IPS DF 19.7 (cell line): ENCODE data around the gene RCE1.
A peak's percentile ranks its signal among the peaks of the same experiment; 100 is the strongest.

Source experiments
- DNase-seq: peaks from one replicate; pipeline ENCODE4 v3.0.0-alpha.2; 2013; ENCODE audit warnings: low read depth, low spot score

The RCE1 gene

DNA sequence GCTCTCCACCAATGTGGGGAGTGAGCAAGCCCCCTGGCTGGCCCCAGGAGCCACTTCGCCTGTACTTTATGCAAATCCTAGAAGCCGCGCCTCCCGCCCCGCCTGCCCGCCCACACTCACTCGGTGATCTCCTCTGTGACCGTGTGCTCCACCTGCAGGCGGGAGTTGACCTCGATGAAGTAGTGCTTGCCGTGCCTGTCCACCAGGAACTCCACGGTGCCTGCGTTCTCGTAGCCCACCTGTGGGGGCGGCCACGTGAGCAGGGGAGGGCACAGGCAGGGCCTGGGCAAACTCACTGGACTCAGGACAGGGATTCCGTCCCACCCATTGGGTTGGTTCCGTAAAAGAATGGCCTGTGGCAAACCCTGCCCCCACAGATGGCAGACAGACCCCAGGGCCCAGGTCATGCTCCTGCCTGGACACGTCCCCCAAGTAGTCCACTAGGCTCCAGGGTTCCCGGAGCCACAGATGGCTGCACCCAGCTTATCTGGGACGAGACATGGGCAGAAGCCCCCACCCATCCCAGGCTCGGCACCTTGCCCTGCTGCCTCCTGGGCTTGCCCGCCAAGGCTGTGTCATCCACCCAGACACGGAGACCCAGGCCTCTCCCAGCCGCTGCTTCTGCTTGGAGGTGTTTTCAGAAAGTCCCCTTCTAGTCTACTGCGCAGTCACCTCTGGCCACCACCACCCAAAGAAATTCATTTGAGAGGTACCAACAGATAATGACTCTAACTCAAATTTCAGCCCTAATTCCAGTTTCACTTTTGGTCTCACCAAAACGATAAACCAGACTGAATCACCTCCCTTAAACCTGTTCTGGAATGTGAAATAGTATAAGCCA is 25.7 kb downstream of the RCE1 start:
- peak; percentile 68 for DNase-seq

DNA sequence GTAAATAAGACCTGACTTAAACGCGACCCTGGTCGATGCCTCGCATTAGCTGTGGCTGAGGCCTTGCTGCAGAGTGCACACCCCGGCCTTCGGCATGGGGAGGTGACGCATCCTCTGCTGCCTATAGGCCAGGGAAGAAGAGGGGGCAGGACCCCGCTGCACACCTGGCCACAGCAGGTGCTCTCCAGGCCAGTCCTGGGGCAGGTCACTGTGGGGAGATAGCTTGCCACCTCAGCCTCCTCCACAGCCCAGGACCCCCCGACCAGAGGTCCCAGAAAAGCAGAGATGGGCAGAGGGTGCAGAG is 26.3 kb downstream of the RCE1 start:
- DNase-seq, result no peak

DNA sequence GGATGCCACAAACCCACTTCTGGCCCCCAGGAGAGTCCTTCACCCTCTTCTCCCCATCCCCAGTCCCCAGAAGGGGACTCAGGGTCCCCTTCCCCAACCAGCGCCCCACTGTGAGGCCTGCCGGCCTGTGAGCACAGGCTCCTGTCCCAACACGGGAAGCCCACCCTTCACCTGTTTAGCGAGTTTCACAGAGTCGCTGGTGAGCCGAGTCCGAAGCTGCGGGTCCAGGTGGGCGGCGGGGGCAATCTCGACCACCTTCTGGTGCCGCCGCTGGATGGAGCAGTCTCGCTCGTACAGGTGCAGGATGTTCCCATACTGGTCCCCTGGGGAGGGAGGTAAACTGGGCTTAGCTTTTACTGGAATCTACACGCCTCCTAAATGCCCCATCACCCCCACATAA is 26.9 kb downstream of the RCE1 start:
- DNase-seq, result no peak

DNA sequence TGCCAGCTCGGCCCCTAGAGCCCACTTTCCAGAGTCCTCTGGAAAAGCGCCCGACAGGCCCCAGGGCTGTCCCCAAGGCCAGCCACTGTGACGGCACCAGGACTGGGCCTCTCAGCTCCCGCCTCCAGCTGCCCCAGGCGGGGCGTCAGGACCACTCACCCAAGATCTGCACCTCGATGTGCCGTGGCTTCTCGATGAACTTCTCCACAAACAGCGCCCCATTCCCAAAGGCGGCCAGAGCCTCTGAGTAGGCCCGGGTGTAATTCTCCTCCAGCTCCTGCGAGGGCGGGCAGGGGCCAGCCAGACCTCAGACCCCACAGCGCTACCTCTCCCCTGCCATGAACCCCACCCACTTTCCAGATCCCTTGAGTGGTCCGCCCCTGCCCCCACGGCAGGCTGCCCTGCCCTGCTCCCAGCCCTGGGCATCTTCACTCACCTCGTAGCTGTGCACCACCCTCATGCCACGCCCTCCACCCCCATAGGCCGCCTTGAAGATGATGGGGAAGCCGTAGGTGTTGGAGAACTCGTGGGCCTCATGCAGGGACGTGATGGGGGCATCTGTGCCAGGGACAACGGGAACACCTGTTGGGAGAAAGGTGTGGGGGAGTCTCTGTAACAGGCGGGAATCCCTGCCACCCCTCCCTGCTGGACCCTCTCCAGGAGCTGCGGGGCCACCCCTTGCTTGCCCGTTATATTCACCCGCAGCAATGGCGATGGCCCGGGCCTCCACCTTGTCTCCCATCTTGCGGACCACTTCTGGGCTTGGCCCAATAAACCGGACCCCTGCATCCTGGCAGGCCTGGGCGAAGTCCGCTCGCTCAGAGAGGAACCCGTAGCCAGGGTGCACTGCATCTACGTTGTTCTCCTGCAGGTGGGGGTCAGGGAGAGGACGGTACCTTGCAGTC is 27.6 kb downstream of the RCE1 start:
- no peak for DNase-seq

DNA sequence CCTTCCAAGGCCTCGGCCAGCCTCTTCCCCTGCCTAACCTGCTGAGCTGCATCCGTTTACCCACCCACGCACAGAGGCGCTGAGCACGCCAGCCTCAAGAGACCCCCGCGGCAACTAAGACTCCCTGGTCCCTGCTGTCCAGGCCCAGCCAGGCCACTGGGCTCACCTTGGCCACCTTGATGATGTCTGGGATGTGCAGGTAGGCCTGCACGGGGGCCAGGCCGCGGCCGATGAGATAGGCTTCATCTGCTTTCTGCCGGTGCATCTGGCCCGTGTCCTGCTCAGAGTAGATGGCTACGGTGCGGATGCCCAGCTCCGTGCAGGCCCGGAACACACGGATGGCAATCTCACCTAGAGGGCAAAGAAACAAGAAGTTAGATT is 28.3 kb downstream of the RCE1 start:
- no peak for DNase-seq

DNA sequence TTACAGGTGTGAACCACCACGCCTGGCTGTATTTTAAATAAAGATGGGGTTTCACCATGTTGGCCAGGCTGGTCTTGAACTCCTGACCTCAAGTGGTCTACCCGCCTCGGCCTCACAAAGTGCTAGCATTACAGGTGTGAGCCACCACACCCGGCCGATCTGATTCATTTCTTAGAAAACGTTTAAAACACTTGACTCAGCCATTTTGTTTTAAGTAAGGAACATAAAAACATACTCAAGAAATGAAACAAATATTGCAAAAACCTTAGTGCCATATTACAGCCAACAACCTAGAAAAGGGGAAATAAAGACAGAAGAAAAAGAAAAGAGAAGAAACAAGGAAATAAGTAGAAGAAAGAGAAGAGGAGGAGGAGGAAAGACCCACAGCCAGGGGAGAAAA is 31.0 kb downstream of the RCE1 start:
- no peak for DNase-seq

DNA sequence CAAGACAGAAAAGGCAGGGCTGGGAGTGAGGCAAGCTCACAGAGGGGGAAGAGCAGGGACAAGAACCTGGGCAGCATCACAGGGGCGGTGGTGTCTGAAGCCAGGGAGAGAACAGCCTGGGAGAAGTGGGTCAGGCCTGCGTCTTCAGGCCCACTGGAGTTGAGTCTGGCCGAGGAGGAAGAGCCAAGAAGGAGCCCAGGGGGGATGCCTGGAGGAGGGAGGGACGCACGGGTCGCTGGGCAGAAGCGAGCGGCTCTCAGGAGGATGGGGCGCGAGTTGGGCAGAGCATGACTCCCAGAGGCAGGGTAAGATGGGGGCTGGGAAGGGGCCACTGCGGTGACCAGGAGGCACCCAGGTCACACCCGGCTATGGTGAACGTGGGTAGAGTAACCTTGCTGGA is 32.1 kb downstream of the RCE1 start:
- no peak for DNase-seq

DNA sequence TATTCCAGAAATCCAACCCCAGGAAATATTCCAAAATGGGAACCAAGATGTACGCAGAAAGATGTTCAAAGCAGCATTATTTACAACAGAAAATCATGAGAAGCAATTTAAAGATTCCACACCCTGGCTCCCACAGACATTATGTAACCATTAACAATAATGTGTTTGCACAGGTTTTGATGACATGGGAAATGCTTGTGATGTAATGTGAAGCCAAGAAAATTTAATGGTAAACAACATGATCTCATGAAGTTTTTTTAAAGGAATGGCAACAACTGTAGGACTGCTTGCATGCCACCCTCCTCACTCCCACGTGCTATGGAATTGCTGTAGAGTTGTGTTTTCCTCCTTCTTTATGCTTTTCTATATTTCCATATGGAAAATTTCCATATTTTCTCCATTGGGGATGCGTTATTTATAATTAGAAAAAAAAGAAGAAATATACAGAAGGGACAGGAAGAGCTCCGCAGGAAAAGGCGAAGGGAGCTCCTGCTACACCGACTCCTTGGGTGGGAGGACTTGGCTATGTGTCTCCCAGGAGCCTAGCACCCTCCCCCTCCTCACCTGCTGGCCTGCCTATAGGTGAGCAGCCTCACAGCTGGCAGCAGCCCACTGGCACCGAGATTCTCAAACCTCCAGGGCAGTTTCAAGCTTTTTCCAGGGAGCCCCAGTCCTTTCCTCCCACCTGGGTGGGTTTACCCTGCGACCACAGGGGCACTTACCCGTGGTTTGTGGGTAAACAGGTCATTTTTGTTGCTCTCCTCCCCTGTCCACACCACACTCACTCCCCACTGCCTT is 34.5 kb downstream of the RCE1 start:
- no peak for DNase-seq

DNA sequence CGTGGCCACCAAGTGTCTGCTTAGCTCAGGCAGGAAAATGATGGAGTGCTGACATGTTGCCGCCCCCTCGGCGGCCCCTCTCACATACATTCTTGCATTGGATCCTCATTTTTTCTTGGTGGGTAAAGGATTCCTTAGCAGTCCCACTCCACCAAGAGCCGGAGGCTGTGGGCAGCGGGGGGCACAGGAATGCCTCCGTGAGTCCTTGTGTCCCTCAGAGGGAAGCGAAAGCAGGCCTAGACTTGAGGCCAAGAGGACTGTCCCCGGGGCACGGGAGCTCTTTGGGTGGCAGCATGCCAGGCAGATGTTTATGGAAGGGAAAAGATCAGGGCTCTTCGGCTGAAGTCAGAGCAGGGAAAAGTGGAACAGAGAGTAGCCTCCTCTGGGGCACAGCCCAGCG is 35.2 kb downstream of the RCE1 start:
- DNase-seq, result no peak

DNA sequence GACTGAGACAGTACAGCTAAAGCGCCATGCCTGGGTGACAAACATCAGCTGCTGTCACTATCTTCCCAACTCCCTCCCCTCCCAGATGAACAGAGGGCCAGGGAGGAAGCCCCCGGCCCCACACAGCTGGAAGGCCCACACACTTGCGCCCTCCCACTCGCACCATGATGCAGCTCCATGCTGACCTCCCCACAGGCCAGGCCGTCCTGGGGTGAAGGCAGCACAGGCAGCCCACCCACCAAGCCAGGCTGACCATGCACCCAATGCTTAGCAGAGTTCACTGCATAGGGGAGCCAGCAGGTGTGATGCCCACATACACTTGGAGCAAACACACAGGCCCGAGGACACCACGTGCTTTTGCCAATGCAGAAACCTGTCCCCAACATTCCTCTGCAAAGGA is 35.8 kb downstream of the RCE1 start:
- DNase-seq, result no peak

DNA sequence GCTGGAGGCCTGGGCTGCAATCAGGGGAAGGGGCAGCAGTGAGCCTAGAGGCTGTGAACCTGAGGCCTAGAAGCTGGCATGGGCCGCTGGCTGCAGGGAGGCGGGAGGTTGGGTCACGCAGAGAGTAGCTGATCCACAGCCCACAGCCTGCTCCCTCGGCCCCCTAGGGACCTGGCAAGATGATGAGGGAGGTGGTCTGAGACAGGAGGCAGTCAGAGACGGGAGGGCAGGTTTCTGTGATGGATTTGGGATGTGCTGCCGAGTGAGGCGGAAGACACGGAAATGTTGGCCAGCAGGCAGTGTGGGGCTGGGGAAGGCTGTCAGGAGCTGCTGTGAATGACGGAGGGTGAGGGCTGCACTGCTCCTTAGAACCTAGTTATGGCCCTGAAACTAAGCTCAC is 36.3 kb downstream of the RCE1 start:
- DNase-seq, result no peak

DNA sequence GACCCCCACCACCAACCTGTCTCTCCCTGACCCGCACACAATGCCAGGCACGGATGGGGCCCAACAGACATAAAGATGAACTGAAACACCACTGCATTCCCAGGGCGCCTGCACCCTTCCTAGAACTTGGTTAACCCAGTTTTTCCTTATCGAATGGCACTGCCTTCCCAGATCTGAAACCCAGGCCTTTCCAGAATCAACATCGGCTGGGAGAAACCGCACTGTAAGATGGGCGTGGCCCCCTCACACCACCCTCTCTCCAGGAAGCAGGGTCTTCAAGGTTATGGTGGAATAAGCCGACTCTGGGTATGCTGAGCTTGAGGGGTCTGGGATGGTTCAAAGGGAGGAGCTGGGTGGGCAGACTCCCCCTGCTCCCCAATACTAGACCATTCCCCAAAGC is 36.8 kb downstream of the RCE1 start:
- DNase-seq, result no peak

DNA sequence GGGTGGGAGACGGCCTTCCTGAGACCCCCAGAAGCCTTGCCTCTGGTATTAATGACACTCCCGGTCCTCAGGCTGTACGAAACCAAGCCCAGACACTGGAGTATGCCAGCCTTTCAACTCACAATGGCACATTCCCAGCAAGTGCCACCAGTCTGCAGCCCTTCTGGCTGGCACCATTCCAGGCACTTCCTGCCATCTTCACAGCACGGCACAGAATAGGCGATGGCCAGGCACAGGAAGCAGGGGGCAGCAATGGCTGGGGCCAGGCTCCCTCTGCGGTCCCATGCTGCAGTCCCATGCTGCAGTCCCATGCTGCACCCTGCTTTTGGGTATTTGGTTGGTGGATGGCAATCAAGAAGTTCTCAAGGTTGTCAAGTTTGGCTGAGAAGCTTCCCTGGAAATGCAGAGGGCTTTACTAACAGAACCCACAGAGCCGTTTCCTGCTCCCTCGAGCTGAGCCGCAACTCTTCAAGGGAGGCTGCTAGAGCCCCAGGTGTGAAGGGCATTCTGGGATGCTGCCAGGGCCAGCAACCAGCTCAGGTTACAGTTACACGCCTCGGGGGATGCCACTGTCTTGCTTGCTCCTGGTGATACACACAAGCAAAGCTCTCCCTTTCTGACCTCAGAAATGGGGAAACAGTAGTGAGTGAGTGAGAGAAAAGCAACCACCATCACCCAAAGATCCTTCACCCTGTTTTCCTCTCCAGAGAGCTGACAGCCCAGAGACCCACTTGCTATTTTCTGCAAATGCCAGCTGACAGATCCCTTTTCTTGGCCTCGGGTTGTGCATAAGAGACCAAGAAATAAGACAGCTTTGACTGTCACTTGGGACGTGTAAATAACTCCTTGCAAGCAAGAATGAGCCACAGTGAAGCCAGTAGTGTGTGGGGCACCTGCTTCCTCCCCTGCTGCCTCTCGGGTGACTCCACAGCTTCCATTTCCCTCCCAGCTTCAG is 37.5 kb downstream of the RCE1 start:
- no peak for DNase-seq

DNA sequence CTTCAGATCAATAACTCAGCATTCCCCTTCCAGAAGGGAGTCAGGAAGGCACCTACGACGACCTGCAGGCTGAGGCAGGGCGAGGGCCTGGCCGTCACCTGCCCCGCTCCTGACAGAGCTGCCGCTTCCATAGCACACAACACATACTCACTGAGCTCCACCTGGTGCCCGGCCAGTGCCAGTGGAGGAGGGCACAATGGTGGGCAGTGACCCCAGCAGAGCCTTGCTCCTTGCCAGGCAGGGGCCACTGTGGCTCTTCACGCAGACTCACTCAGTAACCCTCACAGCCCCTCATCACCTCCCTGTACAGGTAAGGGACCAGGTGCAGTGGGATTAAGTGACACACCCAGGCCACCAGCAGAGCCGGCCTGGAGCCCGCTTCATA is 38.2 kb downstream of the RCE1 start:
- no peak for DNase-seq

DNA sequence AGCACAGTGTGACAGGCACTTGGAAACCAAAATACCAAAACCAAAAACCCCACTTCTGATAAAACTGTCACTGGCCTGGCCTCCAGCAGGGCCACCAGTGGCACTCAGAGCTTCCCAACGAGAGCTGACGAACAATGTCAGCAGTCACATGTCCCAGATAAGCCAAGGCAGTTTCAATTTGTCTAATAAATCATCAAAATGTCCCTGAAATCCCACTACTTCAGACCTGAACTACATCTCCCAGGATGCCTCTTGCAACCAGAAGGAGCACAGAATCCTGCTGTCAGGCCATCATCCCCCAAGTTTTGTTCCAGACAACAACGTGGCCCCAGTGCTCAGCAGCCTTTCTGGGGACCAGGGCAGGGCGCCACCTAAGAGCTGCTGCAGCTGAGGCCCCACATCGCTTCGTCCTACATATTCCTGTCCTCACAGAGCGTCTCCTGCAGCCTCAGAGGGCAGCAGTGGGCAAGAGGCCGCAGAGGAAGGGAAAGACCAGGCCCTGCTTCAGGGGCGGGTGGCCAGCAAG is 38.7 kb downstream of the RCE1 start:
- no peak for DNase-seq

DNA sequence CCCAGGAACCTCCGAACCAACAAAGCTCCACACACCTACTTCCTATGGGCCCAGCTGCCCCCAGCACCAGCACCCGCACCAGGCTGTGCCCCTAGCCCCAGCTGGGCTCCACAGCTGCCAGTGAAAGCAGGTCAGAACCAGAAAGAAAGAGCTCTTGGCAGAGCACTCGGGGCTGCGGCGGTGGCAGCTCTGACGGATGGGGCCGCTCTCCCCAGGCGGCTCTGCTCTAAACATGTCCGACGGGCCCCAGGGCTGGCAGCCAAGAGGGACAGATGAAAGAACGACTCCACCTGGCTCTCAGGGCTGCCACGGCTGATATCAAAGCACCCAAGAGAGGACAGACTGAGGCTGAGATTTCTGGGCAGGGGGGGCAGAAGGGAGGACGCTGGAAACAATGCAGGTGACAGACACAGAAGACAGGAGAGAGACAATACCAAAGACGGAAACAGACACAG is 39.3 kb downstream of the RCE1 start:
- no peak for DNase-seq

DNA sequence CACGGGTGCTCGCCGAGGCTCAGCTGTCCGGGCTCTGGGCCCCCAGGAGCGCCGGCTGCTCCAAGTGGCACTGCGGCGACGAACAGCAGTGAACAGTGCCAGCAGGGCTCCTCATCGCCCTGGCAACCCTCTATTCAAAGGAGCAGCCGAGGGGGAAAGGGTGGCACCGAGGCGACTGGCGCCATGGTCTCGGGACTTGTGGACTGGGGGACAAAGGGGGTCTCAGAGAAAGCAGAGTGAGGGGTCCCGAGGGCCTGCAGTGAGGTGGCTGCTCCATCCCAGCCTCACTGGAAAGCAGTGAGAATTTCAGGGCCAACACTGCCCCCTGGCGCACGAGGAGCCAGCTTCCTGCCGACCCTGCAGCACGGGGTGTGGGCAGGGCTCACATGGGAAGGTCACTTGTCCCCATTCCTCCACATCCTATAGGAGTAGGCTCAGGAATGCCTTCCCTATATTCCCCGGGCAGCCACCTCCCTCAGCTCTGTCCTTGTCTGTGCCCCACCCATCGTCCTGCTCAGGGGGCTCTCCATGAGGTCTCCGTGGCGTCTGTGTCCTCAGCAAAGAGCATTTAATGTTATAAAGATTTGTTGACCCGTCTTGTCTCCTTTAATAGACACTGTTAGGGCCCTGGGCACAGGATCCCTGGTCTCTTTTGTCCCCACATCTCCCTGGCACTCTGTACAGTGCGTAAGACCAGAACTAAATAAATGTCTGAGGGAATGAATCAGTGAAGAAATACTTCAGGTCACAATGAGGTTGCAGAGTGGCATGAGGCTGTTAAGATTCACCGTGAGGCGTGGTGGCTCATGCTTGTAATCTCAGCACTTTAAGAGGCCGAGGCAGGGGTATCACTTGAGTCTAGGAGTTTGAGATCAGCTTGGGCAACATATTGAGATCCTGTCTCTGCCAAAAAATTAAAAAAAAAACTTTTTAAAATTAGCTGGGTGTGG is 40.0 kb downstream of the RCE1 start:
- DNase-seq, result peak; percentile 35

DNA sequence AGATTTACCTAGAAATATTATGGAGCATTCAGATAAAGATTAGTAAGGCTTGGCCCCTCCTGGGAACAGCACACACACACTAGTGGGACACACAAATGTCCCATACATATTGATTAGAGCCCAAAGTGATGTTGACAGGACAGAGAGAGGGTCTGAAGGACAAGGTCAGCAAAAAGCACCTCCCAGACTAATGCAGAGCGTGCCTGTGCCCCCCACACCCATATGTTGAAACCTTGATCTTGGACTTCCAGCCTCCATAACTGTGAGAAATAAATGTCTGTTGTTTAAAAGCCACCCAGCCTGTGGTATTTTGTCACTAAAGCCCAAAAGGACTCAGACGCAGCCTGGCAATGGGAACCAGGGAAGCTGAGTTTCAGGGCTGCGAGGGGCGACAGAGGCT is 41.2 kb downstream of the RCE1 start:
- no peak for DNase-seq

DNA sequence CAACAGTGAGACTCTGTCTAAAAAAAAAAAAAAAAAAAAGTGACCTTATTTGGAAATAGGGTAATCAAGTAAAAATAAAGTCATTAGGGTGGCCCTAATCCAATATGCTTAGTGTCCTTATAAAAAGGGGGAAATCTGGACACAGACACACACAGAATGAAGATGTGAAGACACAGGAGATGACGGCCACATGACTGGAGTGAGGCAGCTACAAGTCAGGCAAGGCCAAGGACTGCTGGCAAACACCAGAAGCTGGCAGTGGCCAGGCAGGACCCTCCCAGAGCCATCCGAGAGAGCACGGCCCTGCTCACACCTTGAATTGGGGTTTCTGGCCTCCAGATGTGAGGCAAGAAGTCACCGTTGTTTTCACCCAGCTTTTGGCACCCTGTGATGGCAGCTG is 42.2 kb downstream of the RCE1 start:
- no peak for DNase-seq

DNA sequence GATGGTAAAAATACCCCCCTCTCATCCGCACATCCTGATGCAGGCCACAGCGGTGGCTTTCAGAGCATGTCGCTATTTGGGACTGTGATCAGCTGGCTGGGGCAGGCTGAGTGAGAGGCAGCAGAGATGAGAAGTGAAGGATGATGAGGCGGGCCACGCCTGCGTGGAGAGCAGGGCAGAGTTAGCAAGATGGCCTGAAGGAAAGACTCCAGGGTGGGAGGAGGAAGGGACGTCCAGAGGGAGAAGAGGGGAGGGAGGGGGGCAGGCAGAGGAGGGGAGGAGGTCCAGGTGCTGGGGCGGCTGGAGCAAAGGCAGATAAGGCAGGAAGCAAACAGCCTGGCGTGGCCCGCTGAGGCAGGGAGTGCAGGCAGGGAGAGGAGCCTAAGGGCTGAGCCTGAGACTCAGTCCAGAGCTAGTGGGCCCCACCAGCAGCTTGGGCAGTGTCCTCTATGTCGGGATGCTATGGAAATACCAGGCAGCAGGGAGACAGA is 42.8 kb downstream of the RCE1 start:
- no peak for DNase-seq
